GM12878 (cell line): Measurements from ENCODE around the gene DIS3L. TPM values are rescaled to one million over a fixed set of nuclear protein-coding genes. Genes with fewer than 3 reads are reported as not detected.

Experiments used
- ATAC-seq: fragments of 200-7000 bp; cut with Tn5 transposase; 3 replicates; pipeline ENCODE4 v1.9.1; 2020; ENCODE audit warnings: mild to moderate bottlenecking, moderate library complexity
- BruUV-seq: library from RNA; stranded (reverse); fragments of 400-500 nt; replicated peaks from 2 replicates; lab custom pipeline; 2021; lab: Mats Ljungman, UMichigan
- CTCF ChIA-PET: fragments of 300-600 bp; sonication (Branson Sonifier 250); formaldehyde crosslinking; extraction: SDS; loops from one replicate; lab custom pipeline; 2021; ENCODE audit warnings: inconsistent platforms; lab: Yijun Ruan, JAX
- POLR2A ChIA-PET: fragments of 350-600 bp; formaldehyde crosslinking; extraction: SDS; loops from one replicate; lab custom pipeline; 2021; ENCODE audit warnings: inconsistent platforms; lab: Charles Lee
- RAD21 ChIA-PET: fragments of 300-600 bp; sonication (Branson Sonifier 250); formaldehyde crosslinking; loops from one replicate; lab custom pipeline; 2023; ENCODE audit warnings: antibody characterized with exemption; ENCODE audit not compliant: unreplicated experiment; lab: Charles Lee
- SMC1A ChIA-PET: fragments of 300-600 bp; sonication (Branson Sonifier 250); formaldehyde crosslinking; loops from one replicate; lab custom pipeline; 2023; ENCODE audit not compliant: unreplicated experiment, uncharacterized antibody; lab: Charles Lee
- DNase-seq: peaks from one replicate; pipeline ENCODE4 v3.0.0-alpha.2; 2011; ENCODE audit warnings: low read depth, low spot score
- FAIRE-seq: peaks from 3 replicates; lab custom pipeline; 2011; peaks lifted over from hg19 to GRCh38; lab: Jason Lieb, UNC
- H2AFZ ChIP-seq: 2 replicates; pipeline ENCODE4 v1.6.0; 2011; ENCODE audit warnings: low read depth, low read length, control low read depth; ENCODE audit not compliant: control insufficient read depth
- H3K27ac ChIP-seq: 2 replicates; pipeline ENCODE4 v1.5.1; 2011; ENCODE audit warnings: control low read depth; ENCODE audit not compliant: control insufficient read depth, insufficient read depth
- H3K27me3 ChIP-seq, 2 experiments: replicated peaks in 1 of 2; 2 replicates each; pipeline versions ENCODE4 v1.6.0 to v1.6.1; 2011; ENCODE audit warnings: low read length in 1 of 2; ENCODE audit not compliant: control insufficient read depth in 2 of 2, insufficient read depth in 2 of 2
- H3K36me3 ChIP-seq, 2 experiments: 2 replicates each; pipeline ENCODE4 v1.5.1; 2011; ENCODE audit warnings: low read length in 1 of 2; ENCODE audit not compliant: control insufficient read depth in 2 of 2, insufficient read depth in 2 of 2
- H3K4me1 ChIP-seq: 2 replicates; pipeline ENCODE4 v1.6.1; 2011; ENCODE audit warnings: mild to moderate bottlenecking, low read length, moderate library complexity, mixed read lengths; ENCODE audit not compliant: control insufficient read depth, insufficient read depth
- H3K4me2 ChIP-seq: 2 replicates; pipeline ENCODE4 v1.6.0; 2011; ENCODE audit warnings: control low read depth; ENCODE audit not compliant: control insufficient read depth, insufficient read depth
- H3K4me3 ChIP-seq: fragments of 200-600 bp; sonication (generic); 2 replicates; pipeline ENCODE4 v1.5.1; 2016
- H3K79me2 ChIP-seq: 2 replicates; pipeline ENCODE4 v1.6.0; 2011; ENCODE audit warnings: low read length; ENCODE audit not compliant: control insufficient read depth, insufficient read depth
- H3K9ac ChIP-seq: 2 replicates; pipeline ENCODE4 v1.8.0; 2011; ENCODE audit warnings: low read length, control low read depth, mixed read lengths; ENCODE audit not compliant: control insufficient read depth, insufficient read depth
- H3K9me3 ChIP-seq: replicated peaks from 3 replicates; pipeline ENCODE4 v1.5.1; 2011; ENCODE audit warnings: mild to moderate bottlenecking, low read length; ENCODE audit not compliant: control insufficient read depth, insufficient read depth
- H4K20me1 ChIP-seq: 2 replicates; pipeline ENCODE4 v1.6.0; 2011; ENCODE audit not compliant: control insufficient read depth, insufficient read depth
- EED ChIP-seq: sonication (generic); IDR thresholded peaks from 2 replicates; pipeline ENCODE4 v1.6.1; 2016; ENCODE audit warnings: antibody characterized with exemption, low read depth
- IKZF1 ChIP-seq: fragments of 450-650 bp; conservative IDR thresholded peaks from 2 replicates; pipeline ENCODE4 v1.6.1; 2017; ENCODE audit warnings: antibody characterized with exemption, mild to moderate bottlenecking
- IRF5 ChIP-seq: fragments of 450-650 bp; IDR thresholded peaks from 2 replicates; pipeline ENCODE4 v1.6.1; 2017; ENCODE audit warnings: borderline replicate concordance
- JUND ChIP-seq: IDR thresholded peaks from 2 replicates; pipeline ENCODE4 v1.6.1; 2012; ENCODE audit warnings: low read depth, mild to moderate bottlenecking, low read length, improper control_type of control experiment, moderate library complexity
- LARP7 ChIP-seq: fragments of 450-650 bp; IDR thresholded peaks from 2 replicates; pipeline ENCODE4 v1.6.1; 2017; ENCODE audit warnings: mild to moderate bottlenecking
- PML ChIP-seq: IDR thresholded peaks from 2 replicates; pipeline ENCODE4 v1.6.1; 2012; ENCODE audit warnings: low read length, inconsistent platforms
- POU2F2 ChIP-seq: IDR thresholded peaks from 3 replicates; pipeline ENCODE4 v1.6.1; 2011; ENCODE audit warnings: low read depth, mild to moderate bottlenecking, low read length, borderline replicate concordance
- ZSCAN29 ChIP-seq: fragments of 450-650 bp; IDR thresholded peaks from 2 replicates; pipeline ENCODE4 v1.6.1; 2017; ENCODE audit warnings: mild to moderate bottlenecking, moderate library complexity
- in situ Hi-C: fragments of 300-500 bp; cut with MboI; formaldehyde crosslinking; loops from 9 replicates; pipeline ENCODE4 v1.14.3; 2018; ENCODE audit warnings: mixed read lengths
- intact Hi-C: fragments of 100-400 bp; cut with micrococcal nuclease; formaldehyde crosslinking; loops from one replicate; pipeline ENCODE4 v1.14.2; 2022; ENCODE audit not compliant: unreplicated experiment
- polyA plus RNA-seq, 11 experiments: library from polyadenylated mRNA; depleted of rRNA in 4 of 11; unstranded in 6 of 11; stranded (reverse) in 5 of 11; fragments of >200 nt; fragmentation: Nextera tagmentation in 4 of 11; fragmentation: Illumina TruSeq in 1 of 11; extraction: Ambion mirVana in 4 of 11; extraction: Trizol in 1 of 11; gene quantifications; 1 replicate in 1 of 11; 2 replicates in 10 of 11; pipeline versions ENCODE4 v1.2.1 to v1.2.3, GENCODE V29; 2011 to 2016; ENCODE audit warnings: inconsistent platforms in 2 of 11, missing spikeins in 2 of 11, low read depth in 1 of 11
- total RNA-seq, 4 experiments: library from RNA; depleted of rRNA in 3 of 4; stranded (reverse); fragments of >200 nt in 3 of 4; fragmentation: Illumina TruSeq in 1 of 4; extraction: Trizol in 1 of 4; gene quantifications; 2 replicates each; pipeline versions ENCODE4 v1.2.1 to v1.2.3, GENCODE V29; 2013 to 2021

The DIS3L gene
- total and polyA plus RNA-seq, 10 of the 15 experiments (the other 5 are each of a cell fraction or from before 2014, with no cell fraction given): 7.6 to 33.7 (median 25.5) TPM

- ChIA-PET CTCF (interaction anchor here (0.6 to 9.7 kb wide), 5 partner anchors 12 to 281 kb away, joined by 3 to 103 read pairs (median 4); partner anchors contain the start of genes MAP2K1 and SNAPC5), SMC1A (interaction anchor here (0.9 to 2.4 kb wide), 5 partner anchors 94 to 373 kb away, joined by 3 to 10 read pairs (median 3); no protein-coding TSS in a partner anchor), RAD21 (no interaction called here), POLR2A (no interaction called here)
- no peak overlapping the region for H3K27ac ChIP-seq
- no peak overlapping the region for H3K9ac ChIP-seq
- H2AFZ ChIP-seq: no peak overlapping the region
- no peak for FAIRE-seq
- H3K36me3 ChIP-seq: no peaks in the 10 kb centered on the region
- H4K20me1 ChIP-seq: no peaks in the 10 kb centered on the region
- peaks cover 1% of the 10 kb centered on the region for H3K4me1 ChIP-seq
- H3K9me3 ChIP-seq: no peaks in the 10 kb centered on the region
- intact Hi-C loops: loop anchor here (5.0 kb wide), 1 partner anchor 207 kb away; the partner anchor contains the start of gene SNAPC5
- TF ChIP-seq PML (no peak), IRF5 (no peak), ZSCAN29 (no peak), IKZF1 (no peak), LARP7 (no peak), JUND (no peak), POU2F2 (no peak), EED (no peak)
- no peak overlapping the region for H3K4me2 ChIP-seq
- H3K79me2 ChIP-seq: peaks cover 17% of the 10 kb centered on the region
- no peaks in the 10 kb centered on the region for H3K27me3 ChIP-seq
- no peak overlapping the region for H3K4me3 ChIP-seq
- peak; percentile 16; the same call in 2 of the 3 replicates for ATAC-seq
- in situ Hi-C loops: no loop called here
- no TSS peak for BruUV-seq
- no peak for DNase-seq
Observed at GRCh38 chr15:66290518-66290917, 2.9 kb upstream of the DIS3L start.
